Measurements from ENCODE around the gene ZNF746. TPM values are rescaled to one million over a fixed set of nuclear protein-coding genes. Genes with fewer than 3 reads are reported as not detected.
A peak's percentile ranks its signal among the peaks of the same experiment; 100 is the strongest.

ZNF746 gene
- total and polyA plus RNA-seq, 9 of the 15 experiments (the other 6 are each of a cell fraction or from before 2014, with no cell fraction given) = 1.7 to 31.6 (median 13.3) TPM

GRCh38 chr7:149460493-149461277 lies 36.9 kb downstream of the ZNF746 start, which contains the start of gene ZNF777 (continued):
- TF ChIP-seq ZMIZ1 (IDR thresholded peaks at IDR 0.05; ENCODE audit: low read depth in 2 of 2, low read length in 2 of 2) (no peak; a peak in 1 of 4 replicates), NR2C1 (IDR thresholded peaks at IDR 0.05) (no peak), NR2C1 (tag; IDR thresholded peaks at IDR 0.05) (no peak), E2F4 (CRISPR knock-in tag; IDR thresholded peaks at IDR 0.05; ENCODE audit: low read depth) (no peak), CBFA2T3 (IDR thresholded peaks at IDR 0.05) (no peak), ZNF561 (CRISPR knock-in tag; conservative IDR thresholded peaks at IDR 0.05) (no peak), ZNF232 (CRISPR knock-in tag; IDR thresholded peaks at IDR 0.05) (no peak), NR2F6 (CRISPR knock-in tag; IDR thresholded peaks at IDR 0.05) (no peak), MNT (conservative IDR thresholded peaks at IDR 0.05) (peak in 1 of 2 experiments; percentile 55; a peak in 2 of 4 replicates), CREB5 (CRISPR knock-in tag; IDR thresholded peaks at IDR 0.05) (no peak), ADNP (tag; IDR thresholded peaks at IDR 0.05) (no peak), RERE (CRISPR knock-in tag; IDR thresholded peaks at IDR 0.05; ENCODE audit: borderline replicate concordance) (no peak), ETV5 (CRISPR knock-in tag; IDR thresholded peaks at IDR 0.05; ENCODE audit: low read depth) (peak; percentile 61), NFIX (CRISPR knock-in tag; IDR thresholded peaks at IDR 0.05; ENCODE audit: low read depth) (no peak)

Measured in K562 (cell line).